NCI-H1417 treated with DMSO at 0.1 percent for 48 hours (cell line): ENCODE data around the gene PHKA1.
"Not testable (repeated sequence)": the region's sequence is repeated elsewhere in the genome, so short reads cannot be mapped to it uniquely, and the experiment has no call there.

Experiments
- DNase-seq: peaks from one replicate; lab custom pipeline; 2025; lab: John Stamatoyannopoulos, UW

Gene PHKA1

GRCh38 chrX:72666451-72666850, 47.7 kb downstream of the PHKA1 start:
- no peak for DNase-seq

GRCh38 chrX:72663737-72664136, 50.4 kb downstream of the PHKA1 start:
- no peak for DNase-seq

GRCh38 chrX:72662020-72662747, 51.9 kb downstream of the PHKA1 start:
- no peak for DNase-seq

- DNase-seq, result no peak
Measured at GRCh38 chrX:72659723-72660122, 54.4 kb downstream of the PHKA1 start.

GRCh38 chrX:72652082-72652481, 62.0 kb downstream of the PHKA1 start:
- no peak for DNase-seq

- DNase-seq, result no peak
Measured at GRCh38 chrX:72644946-72645345, 69.2 kb downstream of the PHKA1 start.

GRCh38 chrX:72641611-72642010, 72.5 kb downstream of the PHKA1 start:
- DNase-seq, result no peak

GRCh38 chrX:72635930-72636329, 78.2 kb downstream of the PHKA1 start:
- DNase-seq, result no peak

GRCh38 chrX:72634331-72634730, 79.8 kb downstream of the PHKA1 start:
- DNase-seq, result no peak

- no peak for DNase-seq
Measured at GRCh38 chrX:72630185-72630584, 83.9 kb downstream of the PHKA1 start.

GRCh38 chrX:72624194-72624593, 89.9 kb downstream of the PHKA1 start:
- DNase-seq, result no peak

GRCh38 chrX:72621625-72622485, 92.3 kb downstream of the PHKA1 start:
- no peak for DNase-seq

- no peak for DNase-seq
Measured at GRCh38 chrX:72621163-72621562, 92.9 kb downstream of the PHKA1 start.

- no peak for DNase-seq
Measured at GRCh38 chrX:72620550-72621145, 93.5 kb downstream of the PHKA1 start.

- DNase-seq, result no peak
Measured at GRCh38 chrX:72609313-72609712, 104.8 kb downstream of the PHKA1 start.

GRCh38 chrX:72604705-72605104, 109.4 kb downstream of the PHKA1 start:
- DNase-seq, result no peak

- DNase-seq, result no peak
Measured at GRCh38 chrX:72604112-72604511, 110.0 kb downstream of the PHKA1 start.

GRCh38 chrX:72591038-72591437, 123.1 kb downstream of the PHKA1 start:
- not testable (repeated sequence) for DNase-seq

GRCh38 chrX:72584163-72584562, 129.9 kb downstream of the PHKA1 start:
- DNase-seq, result no peak

- no peak for DNase-seq
Measured at GRCh38 chrX:72576141-72576894, 137.8 kb downstream of the PHKA1 start.

GRCh38 chrX:72573158-72573511, 141.0 kb downstream of the PHKA1 start:
- no peak for DNase-seq
